ENCODE results near the gene TM7SF2.

The TM7SF2 gene

GRCh38 chr11:65157336-65157735 lies 45.7 kb downstream of the TM7SF2 start:
- DNase-seq (ENCODE audit: low spot score): no peak

GRCh38 chr11:65159012-65159411 lies 47.3 kb downstream of the TM7SF2 start:
- no peak for DNase-seq (ENCODE audit: low spot score)

- DNase-seq (ENCODE audit: low spot score): no peak
Measured at GRCh38 chr11:65160643-65161042, 49.0 kb downstream of the TM7SF2 start.

- no peak for DNase-seq (ENCODE audit: low spot score)
Measured at GRCh38 chr11:65163684-65164083, 52.0 kb downstream of the TM7SF2 start.

Data from AG20443 (cell line).